Smooth muscle cell (in vitro differentiated cells): Measurements from ENCODE around the gene NKX2-1. TPM values are rescaled to one million over a fixed set of nuclear protein-coding genes. Genes with fewer than 3 reads are reported as not detected.
"Not testable (repeated sequence)": the region's sequence is repeated elsewhere in the genome, so short reads cannot be mapped to it uniquely, and the experiment has no call there.

ENCODE experiments used
- DNase-seq: peaks from one replicate; lab custom pipeline; 2025; ENCODE audit not compliant: unreplicated experiment; lab: John Stamatoyannopoulos, UW
- H2AFZ ChIP-seq: fragments of 200-600 bp; sonication (generic); 2 replicates; pipeline ENCODE4 v1.6.0; 2016; ENCODE audit warnings: antibody characterized with exemption, low read depth, mild to moderate bottlenecking
- H3F3A ChIP-seq: fragments of 200-600 bp; sonication (generic); 2 replicates; pipeline ENCODE4 v1.6.0; 2017; ENCODE audit warnings: antibody characterized with exemption, low read depth
- H3K27ac ChIP-seq: fragments of 200-600 bp; sonication (generic); 2 replicates; pipeline ENCODE4 v1.5.1; 2016; ENCODE audit warnings: low read depth, mild to moderate bottlenecking
- H3K27me3 ChIP-seq: fragments of 200-600 bp; sonication (generic); 2 replicates; pipeline ENCODE4 v1.6.1; 2016; ENCODE audit warnings: low read depth, mild to moderate bottlenecking
- H3K36me3 ChIP-seq: fragments of 200-600 bp; sonication (generic); 2 replicates; pipeline ENCODE4 v1.5.1; 2016; ENCODE audit warnings: low read depth
- H3K4me1 ChIP-seq: fragments of 200-600 bp; sonication (generic); 2 replicates; pipeline ENCODE4 v1.5.1; 2016; ENCODE audit warnings: low read depth
- H3K4me2 ChIP-seq: fragments of 200-600 bp; sonication (generic); 2 replicates; pipeline ENCODE4 v1.6.0; 2016; ENCODE audit warnings: mild to moderate bottlenecking
- H3K4me3 ChIP-seq: fragments of 200-600 bp; sonication (generic); 2 replicates; pipeline ENCODE4 v1.5.1; 2016; ENCODE audit warnings: mild to moderate bottlenecking
- H3K79me2 ChIP-seq: fragments of 200-600 bp; sonication (generic); 2 replicates; pipeline ENCODE4 v1.6.0; 2016; ENCODE audit warnings: low read depth, mild to moderate bottlenecking
- H3K9ac ChIP-seq: fragments of 200-600 bp; sonication (generic); 2 replicates; pipeline ENCODE4 v1.6.0; 2016; ENCODE audit warnings: low read depth
- H3K9me3 ChIP-seq: fragments of 200-600 bp; sonication (generic); replicated peaks from 2 replicates; pipeline ENCODE4 v1.5.1; 2016; ENCODE audit warnings: low read depth
- H4K20me1 ChIP-seq: fragments of 200-600 bp; sonication (generic); 2 replicates; pipeline ENCODE4 v1.6.0; 2016; ENCODE audit warnings: low read depth
- CTCF ChIP-seq: fragments of 200-600 bp; sonication (generic); IDR thresholded peaks from 2 replicates; pipeline ENCODE4 v1.5.1; 2017; ENCODE audit warnings: borderline replicate concordance, mild to moderate bottlenecking, antibody characterized with exemption; ENCODE audit not compliant: insufficient read depth, poor library complexity, severe bottlenecking
- WGBS: methylation state at CpG from one replicate; pipeline ENCODE4 v1.1.7; 2016; ENCODE audit warnings: low lambda C conversion rate; 5-methylcytosine and 5-hydroxymethylcytosine counted together
- polyA plus RNA-seq: library from polyadenylated mRNA; unstranded; fragments of >200 nt; fragmentation: Nextera tagmentation; extraction: Ambion mirVana; gene quantifications from 2 replicates; pipeline ENCODE4 v1.2.1, GENCODE V29; 2016
- total RNA-seq: library from RNA; depleted of rRNA; stranded (reverse); fragments of >200 nt; gene quantifications from 2 replicates; pipeline ENCODE4 v1.2.3, GENCODE V29; 2014

NKX2-1 gene
- total and polyA plus RNA-seq, 2 experiments from 2014 or later: not detected

GRCh38 chr14:36485773-36486172 is 34.3 kb downstream of the NKX2-1 start:
- Histone ChIP-seq H3K27me3 (peaks cover 82% of the 10 kb centered on the region), H2AFZ (no peak overlapping the region), H3K4me1 (no peaks in the 10 kb centered on the region), H3K9ac (no peak overlapping the region), H3K36me3 (no peaks in the 10 kb centered on the region), H4K20me1 (no peaks in the 10 kb centered on the region), H3K27ac (no peak overlapping the region), H3K79me2 (no peaks in the 10 kb centered on the region), H3F3A (no peaks in the 10 kb centered on the region), H3K9me3 (no peaks in the 10 kb centered on the region), H3K4me2 (no peak overlapping the region), H3K4me3 (no peak overlapping the region)
- DNase-seq: no peak
- no peak for TF ChIP-seq CTCF
- WGBS: 80% methylated on average over 2 of the region's 2 CpGs

GRCh38 chr14:36479344-36479743 is 40.7 kb downstream of the NKX2-1 start:
- no peaks in the 10 kb centered on the region for H3K4me1 ChIP-seq
- H2AFZ ChIP-seq: no peak overlapping the region
- TF ChIP-seq CTCF: no peak
- H4K20me1 ChIP-seq: no peaks in the 10 kb centered on the region
- H3K27me3 ChIP-seq: peaks cover 45% of the 10 kb centered on the region
- no peaks in the 10 kb centered on the region for H3K79me2 ChIP-seq
- H3K4me3 ChIP-seq: no peak overlapping the region
- H3K9me3 ChIP-seq: no peaks in the 10 kb centered on the region
- no peaks in the 10 kb centered on the region for H3K36me3 ChIP-seq
- no peak overlapping the region for H3K4me2 ChIP-seq
- H3K9ac ChIP-seq: no peak overlapping the region
- DNase-seq: no peak
- no peaks in the 10 kb centered on the region for H3F3A ChIP-seq
- 77% methylated on average over 4 of the region's 4 CpGs for WGBS
- H3K27ac ChIP-seq: no peak overlapping the region

GRCh38 chr14:36478782-36479181 is 41.2 kb downstream of the NKX2-1 start:
- H3K9ac ChIP-seq: no peak overlapping the region
- no peak for TF ChIP-seq CTCF
- H3K4me1 ChIP-seq: no peaks in the 10 kb centered on the region
- H3K36me3 ChIP-seq: no peaks in the 10 kb centered on the region
- H3K27me3 ChIP-seq: peaks cover 39% of the 10 kb centered on the region
- no peak overlapping the region for H2AFZ ChIP-seq
- H3F3A ChIP-seq: no peaks in the 10 kb centered on the region
- H3K9me3 ChIP-seq: no peaks in the 10 kb centered on the region
- H4K20me1 ChIP-seq: no peaks in the 10 kb centered on the region
- WGBS: 0% methylated on average over 1 of the region's 1 CpG
- no peak overlapping the region for H3K27ac ChIP-seq
- H3K4me3 ChIP-seq: no peak overlapping the region
- no peak overlapping the region for H3K4me2 ChIP-seq
- no peaks in the 10 kb centered on the region for H3K79me2 ChIP-seq
- DNase-seq: no peak

GRCh38 chr14:36477266-36477665 is 42.8 kb downstream of the NKX2-1 start:
- Histone ChIP-seq H3K4me1 (no peaks in the 10 kb centered on the region), H3K79me2 (no peaks in the 10 kb centered on the region), H3K4me2 (no peak overlapping the region), H3K9ac (no peak overlapping the region), H3K27ac (no peak overlapping the region), H3K27me3 (peaks cover 24% of the 10 kb centered on the region), H3K4me3 (no peak overlapping the region), H3K36me3 (no peaks in the 10 kb centered on the region), H3K9me3 (no peaks in the 10 kb centered on the region), H4K20me1 (no peaks in the 10 kb centered on the region), H3F3A (no peaks in the 10 kb centered on the region), H2AFZ (no peak overlapping the region)
- DNase-seq: no peak
- 80% methylated on average over 6 of the region's 6 CpGs for WGBS
- TF ChIP-seq CTCF: no peak

GRCh38 chr14:36476061-36476460 is 44.0 kb downstream of the NKX2-1 start:
- not testable (repeated sequence) for H3K27ac ChIP-seq, H4K20me1 ChIP-seq, H3K4me1 ChIP-seq, DNase-seq, H3K79me2 ChIP-seq, H3K9ac ChIP-seq, H3K4me2 ChIP-seq, H2AFZ ChIP-seq, H3K9me3 ChIP-seq, H3F3A ChIP-seq, H3K4me3 ChIP-seq, H3K36me3 ChIP-seq
- 89% methylated on average over 6 of the region's 7 CpGs for WGBS
- H3K27me3 ChIP-seq: peaks cover 18% of the 10 kb centered on the region
